C4-2B (cell line): ENCODE measurements around the gene CTNNBL1.

Source experiments
- H3K27ac ChIP-seq: fragments of 450-650 bp; 2 replicates; pipeline ENCODE4 v1.5.1; 2017
- ZFX ChIP-seq: fragments of 450-650 bp; IDR thresholded peaks from 2 replicates; pipeline ENCODE4 v1.6.1; 2017
- TF ChIP-seq, protein P1 (sequence below): fragments of 450-650 bp; conservative IDR thresholded peaks from 2 replicates; pipeline ENCODE4 v1.5.1; 2017; ENCODE audit warnings: mild to moderate bottlenecking

The CTNNBL1 gene

DNA sequence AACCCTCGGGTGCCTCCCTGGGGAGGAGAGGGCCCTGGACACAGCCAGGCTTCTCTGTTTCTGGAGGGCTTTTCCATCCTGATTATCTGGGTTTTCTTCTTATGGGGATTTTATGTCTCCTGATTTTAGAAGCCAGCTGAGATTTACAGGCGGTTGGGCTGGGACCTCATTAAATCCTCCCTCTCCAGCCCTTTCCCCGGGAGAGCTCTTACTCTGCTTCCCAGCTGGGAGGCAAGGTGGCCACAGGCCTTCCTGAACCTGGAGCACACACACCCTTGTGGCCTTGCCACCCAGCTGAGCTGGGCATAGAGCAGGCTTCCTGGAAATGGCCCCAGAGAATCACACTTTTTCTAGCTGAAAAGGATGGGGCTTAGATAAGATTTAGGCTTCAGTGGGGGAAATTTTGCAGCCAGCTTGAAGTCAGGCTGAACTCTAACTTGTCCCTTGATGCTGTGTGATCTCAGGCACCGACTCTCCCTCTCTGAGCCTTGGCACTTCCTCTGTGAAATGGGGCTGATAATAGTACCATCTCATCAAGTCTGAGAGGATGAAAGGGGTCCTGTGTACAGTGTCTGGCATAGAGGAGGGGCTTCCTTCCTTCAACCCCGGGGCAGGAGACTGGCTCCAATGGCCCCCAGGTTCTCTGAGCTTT, 225.7 kb downstream of the CTNNBL1 start:
- TF ChIP-seq, protein P1, sequence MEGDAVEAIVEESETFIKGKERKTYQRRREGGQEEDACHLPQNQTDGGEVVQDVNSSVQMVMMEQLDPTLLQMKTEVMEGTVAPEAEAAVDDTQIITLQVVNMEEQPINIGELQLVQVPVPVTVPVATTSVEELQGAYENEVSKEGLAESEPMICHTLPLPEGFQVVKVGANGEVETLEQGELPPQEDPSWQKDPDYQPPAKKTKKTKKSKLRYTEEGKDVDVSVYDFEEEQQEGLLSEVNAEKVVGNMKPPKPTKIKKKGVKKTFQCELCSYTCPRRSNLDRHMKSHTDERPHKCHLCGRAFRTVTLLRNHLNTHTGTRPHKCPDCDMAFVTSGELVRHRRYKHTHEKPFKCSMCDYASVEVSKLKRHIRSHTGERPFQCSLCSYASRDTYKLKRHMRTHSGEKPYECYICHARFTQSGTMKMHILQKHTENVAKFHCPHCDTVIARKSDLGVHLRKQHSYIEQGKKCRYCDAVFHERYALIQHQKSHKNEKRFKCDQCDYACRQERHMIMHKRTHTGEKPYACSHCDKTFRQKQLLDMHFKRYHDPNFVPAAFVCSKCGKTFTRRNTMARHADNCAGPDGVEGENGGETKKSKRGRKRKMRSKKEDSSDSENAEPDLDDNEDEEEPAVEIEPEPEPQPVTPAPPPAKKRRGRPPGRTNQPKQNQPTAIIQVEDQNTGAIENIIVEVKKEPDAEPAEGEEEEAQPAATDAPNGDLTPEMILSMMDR = no peak
- TF ChIP-seq ZFX = no peak
- no peak overlapping the region for H3K27ac ChIP-seq

DNA sequence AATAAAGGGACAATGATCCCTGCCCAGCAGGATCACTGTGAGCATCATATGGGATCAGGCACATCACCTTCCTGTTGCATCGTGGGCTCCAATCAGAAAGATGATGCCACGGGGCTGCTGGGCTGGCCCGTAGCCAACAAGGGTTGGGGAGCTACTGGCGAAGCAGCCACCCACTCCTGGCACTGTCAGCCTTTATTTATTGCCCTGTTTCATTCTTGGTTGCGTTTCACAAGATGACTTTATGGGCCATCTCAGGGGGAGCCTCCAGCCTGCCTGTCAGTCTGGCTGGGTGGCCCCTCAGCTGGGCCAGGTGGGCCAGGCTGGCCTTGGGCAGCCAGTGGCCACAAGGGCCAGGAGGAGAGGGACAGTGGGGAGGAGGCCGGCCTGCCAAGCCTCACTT, 226.4 kb downstream of the CTNNBL1 start:
- TF ChIP-seq, protein P1 = no peak
- TF ChIP-seq ZFX = no peak
- no peak overlapping the region for H3K27ac ChIP-seq

DNA sequence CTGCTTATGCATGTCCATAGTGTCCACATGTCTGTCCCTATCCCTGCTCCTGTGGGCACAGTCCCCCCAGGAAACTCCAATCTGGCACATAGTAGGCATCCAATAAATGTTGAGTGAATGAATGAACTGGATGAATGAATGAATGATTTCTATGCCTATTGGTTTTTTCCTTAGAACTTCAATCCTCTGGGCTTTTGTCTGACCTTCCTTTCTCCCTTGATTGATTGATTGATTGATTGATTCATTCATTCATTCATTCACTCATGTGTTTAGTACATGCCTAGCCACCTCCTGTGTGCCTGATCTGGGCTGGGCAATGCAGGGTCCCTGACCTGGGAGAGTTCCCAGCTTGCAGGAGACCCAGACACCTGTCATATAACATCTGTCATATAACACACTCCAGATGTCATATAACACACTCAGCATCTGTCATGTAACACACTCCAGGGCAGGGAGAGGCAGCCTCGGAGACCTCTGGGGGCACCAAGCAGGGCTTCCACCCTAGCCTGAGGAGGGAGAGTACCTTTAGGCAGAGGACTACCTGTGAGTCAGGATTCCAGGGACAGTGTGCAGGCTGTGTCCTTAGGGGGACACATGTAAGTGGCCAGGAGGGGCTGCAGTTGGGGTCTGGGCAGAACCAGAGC, 227.0 kb downstream of the CTNNBL1 start:
- TF ChIP-seq, protein P1 = no peak
- TF ChIP-seq ZFX = no peak
- no peak overlapping the region for H3K27ac ChIP-seq

DNA sequence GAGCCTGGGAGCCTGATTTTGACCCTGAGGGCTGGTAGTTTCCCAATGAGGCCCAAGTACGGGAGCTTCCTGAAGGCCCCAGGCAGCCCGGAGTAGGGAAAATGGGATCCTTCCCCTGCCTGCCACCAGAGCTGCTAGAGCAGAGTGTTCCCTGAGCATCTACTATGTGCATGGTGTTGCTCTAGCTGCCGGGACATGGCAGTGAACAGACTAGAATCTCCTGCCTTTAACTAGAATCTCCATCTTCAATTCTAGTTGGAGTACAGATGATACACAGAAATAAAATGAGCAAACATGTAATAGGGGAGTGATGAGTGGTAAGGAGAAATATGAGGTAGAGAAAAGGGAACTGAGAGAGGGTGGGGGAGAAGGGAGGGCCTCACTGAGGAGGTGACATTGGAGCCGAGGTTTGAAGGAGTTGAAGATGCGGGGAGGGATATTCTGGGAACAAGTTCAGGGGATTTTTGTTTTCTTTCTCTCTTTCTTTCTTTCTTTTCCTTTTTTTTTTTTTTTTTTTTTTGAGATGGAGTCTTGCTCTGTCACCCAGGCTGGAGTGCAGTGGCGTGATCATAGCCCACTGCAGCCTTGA, 227.6 kb downstream of the CTNNBL1 start:
- H3K27ac ChIP-seq = no peak overlapping the region
- TF ChIP-seq, protein P1 = no peak
- no peak for TF ChIP-seq ZFX
